GM21390 (cell line): ENCODE data around the gene RIN3.

Source experiments
- ATAC-seq: cut with Tn5 transposase; IDR thresholded peaks from one replicate; pipeline ENCODE4 v1.9.1; 2021; ENCODE audit not compliant: unreplicated experiment

Gene RIN3

DNA sequence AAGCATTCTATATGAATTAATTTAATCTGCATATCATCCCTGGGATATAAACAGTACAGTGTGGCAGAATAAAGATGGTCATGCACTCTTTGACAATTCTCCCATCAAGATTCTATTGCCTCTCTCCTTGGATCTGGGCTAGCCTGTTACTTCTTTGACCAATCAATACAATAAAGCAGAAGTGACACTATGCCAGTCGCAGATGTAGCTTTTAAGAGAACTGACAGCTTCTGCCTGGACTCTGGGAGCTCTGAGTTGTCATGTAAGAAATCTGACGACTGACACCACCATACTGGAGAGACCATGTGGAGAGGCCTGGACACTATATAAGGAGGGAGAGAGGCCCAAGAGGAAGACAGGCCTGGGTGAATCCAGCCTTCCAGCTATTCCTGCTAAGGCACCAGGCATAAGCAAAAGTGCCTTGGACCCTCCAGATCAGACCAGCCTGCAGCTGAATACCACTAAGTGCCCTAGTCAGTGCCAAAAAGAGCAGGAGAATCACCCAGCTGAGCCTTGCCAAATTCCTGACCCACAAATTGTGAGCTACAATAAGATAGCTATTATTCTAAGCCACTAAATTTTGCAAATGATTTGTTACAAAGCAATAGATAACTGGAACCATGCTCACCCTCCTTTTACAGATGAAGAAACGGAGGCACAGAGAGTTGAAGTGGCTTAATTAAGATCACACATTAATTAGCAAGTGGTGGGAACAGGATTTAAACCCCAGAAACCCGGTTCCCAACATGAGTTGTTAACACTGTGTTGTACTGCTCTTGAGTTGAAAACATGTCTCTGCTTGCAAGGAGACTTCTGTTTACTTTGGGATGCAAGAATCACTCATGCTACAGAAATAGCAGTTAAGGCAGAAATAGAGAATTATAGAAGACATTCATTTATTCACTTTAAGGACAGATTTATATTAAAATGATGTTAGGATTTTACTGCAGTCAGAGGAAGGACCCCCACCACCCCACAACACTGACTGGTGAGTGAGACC is 84.6 kb downstream of the RIN3 start:
- ATAC-seq: no peak

- ATAC-seq: no peak
Observed at GRCh38 chr14:92599811-92600210, 86.2 kb downstream of the RIN3 start.

- no peak for ATAC-seq
Observed at GRCh38 chr14:92600318-92601053, 86.9 kb downstream of the RIN3 start.

GRCh38 chr14:92601131-92601710 is 87.6 kb downstream of the RIN3 start:
- ATAC-seq: no peak

GRCh38 chr14:92601757-92602417 is 88.3 kb downstream of the RIN3 start:
- no peak for ATAC-seq

- ATAC-seq: no peak
Observed at GRCh38 chr14:92603309-92604242, 90.0 kb downstream of the RIN3 start.

DNA sequence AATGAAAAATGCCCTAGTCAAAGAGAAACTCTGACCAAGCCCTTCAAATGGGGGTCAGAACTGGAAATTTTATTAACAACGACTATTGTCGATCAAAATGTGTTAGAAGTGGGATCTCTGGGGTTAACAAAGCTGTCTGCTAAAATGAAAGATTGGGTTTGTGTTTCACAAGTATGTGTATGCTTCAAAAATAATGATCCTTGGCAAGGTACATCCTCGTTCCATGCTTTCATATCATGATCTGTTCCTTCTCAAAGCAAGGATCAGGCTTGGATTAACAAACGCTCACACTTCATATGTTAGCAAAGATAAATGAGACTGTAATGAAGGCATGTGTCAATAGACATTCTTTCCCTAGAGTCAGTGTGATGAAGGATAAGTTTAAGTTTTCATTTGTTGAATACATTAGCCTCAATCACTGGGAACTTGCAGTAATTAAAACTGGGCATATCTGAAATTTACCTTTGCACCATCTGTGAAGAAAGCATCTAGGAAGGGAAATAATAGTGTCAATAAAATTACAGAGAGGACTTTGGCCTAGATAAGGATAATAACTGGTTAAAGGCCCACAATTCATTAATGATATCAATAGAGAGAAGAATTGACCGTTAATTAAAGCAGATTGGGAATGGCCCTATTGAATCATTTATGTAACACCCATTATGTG is 91.8 kb downstream of the RIN3 start:
- ATAC-seq: no peak

DNA sequence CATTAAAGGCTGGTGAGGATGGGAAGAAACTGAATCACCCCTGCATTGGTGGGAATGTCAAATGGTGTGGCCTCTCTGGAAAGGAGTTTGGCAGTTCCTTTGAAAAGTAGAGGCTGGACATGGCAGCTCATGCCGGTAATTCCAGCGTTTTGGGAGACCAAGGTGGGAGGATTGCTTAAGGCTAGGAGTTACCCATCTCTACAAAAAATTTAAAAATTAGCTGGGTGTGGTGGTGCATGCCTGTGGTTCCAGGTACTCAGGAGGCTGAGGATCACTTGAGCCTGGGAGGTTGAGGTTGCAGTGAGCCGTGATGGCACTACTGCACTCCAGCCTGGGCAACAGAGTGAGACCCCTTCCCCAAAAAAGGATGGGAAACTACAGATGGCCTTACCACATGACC is 93.7 kb downstream of the RIN3 start:
- ATAC-seq: no peak

GRCh38 chr14:92607702-92608429 is 94.3 kb downstream of the RIN3 start:
- ATAC-seq: no peak

- ATAC-seq: no peak
Observed at GRCh38 chr14:92609955-92610354, 96.4 kb downstream of the RIN3 start.

GRCh38 chr14:92610849-92611271 is 97.3 kb downstream of the RIN3 start:
- ATAC-seq: no peak

GRCh38 chr14:92613008-92613658 is 99.6 kb downstream of the RIN3 start:
- ATAC-seq: no peak

DNA sequence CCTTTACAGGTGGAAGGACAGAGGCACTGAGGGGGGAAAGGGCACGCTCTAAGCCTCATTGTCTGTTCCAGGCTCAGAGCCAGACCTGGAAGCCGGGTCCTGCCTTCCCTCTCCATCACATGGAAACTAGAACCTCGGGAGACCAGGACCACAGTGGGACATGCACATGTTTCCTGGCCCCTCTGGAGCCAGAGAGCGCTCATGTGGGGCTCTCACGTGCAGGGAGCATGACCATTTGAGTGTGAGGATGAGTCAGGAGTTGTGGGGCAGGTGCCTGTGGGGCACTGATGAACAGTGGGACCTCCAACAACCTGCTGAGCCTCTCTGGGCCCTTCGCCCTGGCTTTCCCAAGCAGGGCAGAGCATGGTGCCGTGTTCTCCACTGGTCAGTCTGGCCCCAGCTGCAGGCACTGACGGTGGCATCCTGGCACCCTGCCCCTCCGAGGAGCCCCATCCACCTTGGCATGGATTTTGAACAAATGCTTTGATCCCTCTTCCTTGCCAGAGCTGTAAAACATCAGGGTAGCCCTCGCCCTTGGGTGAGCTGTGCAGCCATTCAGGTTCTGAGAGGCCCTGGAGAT is 100.2 kb downstream of the RIN3 start:
- no peak for ATAC-seq

DNA sequence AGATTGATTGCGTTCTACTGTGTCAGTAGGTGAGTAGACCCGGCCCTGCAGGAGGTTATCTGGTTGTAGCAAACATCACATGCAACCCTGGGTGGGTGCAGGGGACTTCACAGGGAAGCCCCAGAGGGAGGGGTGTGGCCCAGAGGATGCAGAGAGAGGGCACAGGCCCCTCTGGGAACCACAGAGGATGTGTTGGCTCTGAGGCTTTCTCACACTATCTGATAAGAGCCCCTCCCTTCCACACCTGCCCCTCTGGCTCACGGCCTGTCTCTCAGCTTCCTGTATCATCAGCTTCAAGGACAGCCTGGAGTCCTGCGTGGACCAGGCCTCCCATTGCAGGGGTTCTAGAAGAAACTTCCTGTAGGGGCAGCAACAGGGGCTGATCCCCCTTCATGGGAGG is 101.9 kb downstream of the RIN3 start:
- ATAC-seq: peak; percentile 77

- no peak for ATAC-seq
Observed at GRCh38 chr14:92616178-92616577, 102.6 kb downstream of the RIN3 start.

GRCh38 chr14:92617581-92617980 is 104.0 kb downstream of the RIN3 start:
- ATAC-seq: no peak

DNA sequence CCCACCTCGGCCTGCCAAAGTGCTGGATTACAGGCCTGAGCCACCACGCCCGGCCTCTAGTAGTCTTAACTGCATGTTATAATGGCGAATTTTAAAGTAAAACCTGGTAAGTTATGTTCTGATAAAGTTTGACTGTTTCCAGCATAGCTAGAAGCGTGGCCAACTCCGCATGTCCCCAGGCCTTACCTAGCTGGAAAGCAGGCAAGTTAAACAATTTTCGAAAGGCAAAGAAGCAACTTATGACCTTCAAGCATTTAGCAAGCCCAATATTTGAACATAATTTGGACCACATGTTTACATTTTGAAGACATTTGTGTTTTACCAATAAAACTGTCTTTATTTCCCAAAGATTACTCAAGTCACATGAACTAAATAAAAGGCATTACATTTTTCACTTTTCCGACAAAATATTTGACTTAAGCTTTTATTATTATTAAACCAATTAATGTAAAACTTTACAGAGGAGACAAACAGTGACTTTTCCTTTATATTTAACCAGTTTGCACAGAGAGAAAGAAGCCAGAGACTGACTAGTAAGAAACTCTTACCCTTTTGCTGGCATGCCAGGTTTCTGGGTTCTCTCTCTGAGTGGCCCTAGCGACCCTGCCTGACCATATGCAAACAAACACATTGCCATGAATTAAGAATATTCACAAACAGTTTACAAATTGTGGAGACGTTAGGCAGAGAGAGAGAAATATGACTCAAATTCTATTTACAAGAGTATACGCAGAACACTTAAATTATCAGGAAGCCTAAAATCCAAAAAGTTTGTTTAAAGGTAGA is 106.3 kb downstream of the RIN3 start:
- ATAC-seq: no peak
